Choroid plexus epithelial cell (primary cell): ENCODE data around the gene FABP3.

Experiments
- DNase-seq: peaks from one replicate; pipeline ENCODE4 v3.0.0-alpha.2; 2010; ENCODE audit warnings: low read depth
- H3K4me3 ChIP-seq: 2 replicates; pipeline ENCODE4 v1.5.1; 2011; ENCODE audit warnings: low read depth, mild to moderate bottlenecking, control low read depth, low read length, moderate library complexity
- CTCF ChIP-seq: conservative IDR thresholded peaks from 2 replicates; pipeline ENCODE4 v1.5.1; 2011; ENCODE audit warnings: low read depth, mild to moderate bottlenecking, control low read depth, inconsistent platforms, low read length, moderate library complexity

FABP3 gene

DNA sequence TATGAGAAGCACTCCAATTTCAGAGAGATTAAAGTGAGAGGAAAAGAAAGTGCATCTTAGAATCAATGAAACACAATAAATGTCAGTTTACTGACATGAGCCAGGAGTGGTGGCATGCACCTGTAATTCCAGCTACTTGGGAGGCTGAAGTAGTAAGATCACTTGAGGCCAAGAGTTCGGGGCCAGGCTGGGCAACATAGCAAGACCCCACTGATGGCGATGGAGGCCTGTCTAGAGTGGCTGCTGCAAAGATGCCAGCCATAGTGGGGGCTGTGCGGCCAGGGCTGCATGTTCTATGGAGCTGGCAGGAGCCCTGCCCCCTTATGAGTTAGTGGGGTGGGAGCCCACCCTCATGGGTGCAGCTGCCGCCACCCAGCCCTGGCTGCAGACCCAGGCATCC lies 48.8 kb downstream of the FABP3 start:
- no peak for DNase-seq
- no peak overlapping the region for H3K4me3 ChIP-seq
- TF ChIP-seq CTCF: no peak

DNA sequence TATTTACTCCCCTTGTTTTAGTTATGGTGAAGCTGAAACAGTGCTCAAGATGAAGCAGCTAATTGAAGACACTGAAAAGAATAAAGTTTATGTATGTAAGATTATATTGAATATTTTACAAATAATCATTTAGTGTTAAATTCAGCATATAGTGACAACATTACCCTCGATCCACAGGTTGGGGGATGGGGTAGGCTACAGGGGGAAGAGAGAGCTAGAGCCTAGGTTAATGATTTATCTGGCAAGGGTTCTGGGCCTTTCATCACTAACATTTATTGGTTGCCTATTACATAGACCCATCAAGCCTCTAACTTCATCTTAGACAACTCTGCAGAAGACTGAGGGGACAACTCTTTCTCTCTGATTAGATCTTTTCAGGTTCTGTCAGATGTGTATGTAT lies 54.7 kb downstream of the FABP3 start:
- H3K4me3 ChIP-seq: no peak overlapping the region
- TF ChIP-seq CTCF: no peak

GRCh38 chr1:31315902-31316301 lies 57.0 kb downstream of the FABP3 start:
- DNase-seq: no peak
- no peak for TF ChIP-seq CTCF
- H3K4me3 ChIP-seq: no peak overlapping the region

More for the DNA sequence above, 54.7 kb downstream of the FABP3 start:
- DNase-seq: no peak
